NCI-H1417 (cell line): ENCODE measurements around the gene TOX4.
"Not testable (repeated sequence)": the region's sequence is repeated elsewhere in the genome, so short reads cannot be mapped to it uniquely, and the experiment has no call there.

Experiments
- DNase-seq, 3 experiments: peaks; one replicate each; lab custom pipeline; 2025; lab: John Stamatoyannopoulos, UW

TOX4 gene

DNA sequence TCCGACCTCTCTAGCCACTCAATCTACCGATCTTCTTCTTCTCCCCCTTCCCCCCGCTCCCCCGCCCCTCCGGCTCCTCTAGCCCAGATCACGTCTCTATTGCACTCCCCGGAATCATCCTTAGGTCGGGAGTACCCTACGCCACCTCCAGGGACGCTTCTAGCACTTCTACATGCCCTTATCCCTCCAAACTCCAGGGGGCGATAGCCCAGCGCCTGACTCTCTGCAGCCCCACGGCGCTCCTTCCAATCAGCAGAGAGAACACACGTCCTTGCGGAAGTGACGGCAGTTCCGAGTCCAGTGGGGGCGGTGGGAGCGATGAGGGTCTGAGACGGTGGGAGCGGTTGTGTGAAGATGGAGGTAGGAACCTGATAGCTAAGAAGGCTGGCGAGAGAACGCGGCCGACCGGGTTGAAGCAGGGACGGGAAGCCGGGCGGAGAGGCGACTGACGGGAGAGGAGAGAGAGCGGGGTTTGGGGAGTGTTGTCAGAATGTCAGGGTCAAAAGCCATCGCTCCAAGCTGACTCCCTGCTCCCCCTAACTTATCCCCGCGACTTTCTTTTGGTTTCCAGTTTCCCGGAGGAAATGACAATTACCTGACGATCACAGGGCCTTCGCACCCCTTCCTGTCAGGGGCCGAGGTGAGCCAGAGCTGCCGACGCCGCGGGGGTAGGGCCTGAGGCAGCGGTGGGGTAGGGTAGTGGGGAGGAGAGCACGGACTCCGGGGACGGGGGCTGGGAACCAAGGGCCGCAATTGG is at the start of gene TOX4, which contains the start of gene RAB2B:
Gene TOX4, plus strand, starts transcription at position 271 of the 757 bp plus-strand sequence. Its CDS starts 84 bp downstream, at position 355.
Gene RAB2B, minus strand, starts transcription at position 35 of the 757 bp plus-strand sequence. CDS start 87 bp downstream, outside the sequence.
- DNase-seq = peak; percentile 98 to 100 (median 99)

DNA sequence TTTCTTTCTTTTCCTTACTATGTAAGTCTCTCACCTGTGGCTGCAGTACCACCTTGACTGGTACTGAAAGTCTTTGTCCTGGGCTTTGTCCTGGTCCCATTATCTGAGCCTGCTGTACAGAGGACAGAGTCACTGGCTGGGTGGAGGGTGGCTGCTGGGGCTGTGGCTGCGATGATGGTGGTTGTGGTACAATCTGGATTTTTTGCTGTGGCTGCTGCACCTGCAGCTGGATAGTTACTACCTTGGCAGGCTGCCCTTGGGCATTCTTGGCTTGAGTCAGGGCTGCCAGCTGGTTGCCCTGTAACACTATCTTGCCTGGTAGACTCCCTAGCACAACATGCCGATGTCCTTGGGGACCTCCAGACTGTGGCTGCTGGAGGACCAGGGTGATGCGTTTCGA is 48.1 kb upstream of the TOX4 start:
- no peak for DNase-seq

DNA sequence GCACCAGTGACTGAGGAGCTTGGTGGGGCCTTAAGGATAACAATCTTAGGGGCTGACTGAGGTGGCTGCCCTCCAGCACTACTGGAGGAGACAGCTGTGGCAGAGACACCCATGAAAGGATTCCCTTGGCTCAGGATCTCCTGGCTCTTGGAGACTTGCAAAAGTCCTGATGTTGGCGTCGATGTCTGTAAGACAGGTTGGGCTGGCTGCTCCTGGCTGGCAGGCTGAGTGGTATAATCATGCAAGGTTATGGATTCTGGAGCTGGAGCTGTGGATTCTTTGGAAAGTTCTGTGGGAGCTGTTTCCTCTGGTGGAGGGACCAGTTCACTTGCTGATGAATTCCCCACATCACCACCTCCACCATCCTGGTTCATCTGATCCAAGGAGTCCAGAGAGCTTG is 45.9 kb upstream of the TOX4 start:
- no peak for DNase-seq

DNA sequence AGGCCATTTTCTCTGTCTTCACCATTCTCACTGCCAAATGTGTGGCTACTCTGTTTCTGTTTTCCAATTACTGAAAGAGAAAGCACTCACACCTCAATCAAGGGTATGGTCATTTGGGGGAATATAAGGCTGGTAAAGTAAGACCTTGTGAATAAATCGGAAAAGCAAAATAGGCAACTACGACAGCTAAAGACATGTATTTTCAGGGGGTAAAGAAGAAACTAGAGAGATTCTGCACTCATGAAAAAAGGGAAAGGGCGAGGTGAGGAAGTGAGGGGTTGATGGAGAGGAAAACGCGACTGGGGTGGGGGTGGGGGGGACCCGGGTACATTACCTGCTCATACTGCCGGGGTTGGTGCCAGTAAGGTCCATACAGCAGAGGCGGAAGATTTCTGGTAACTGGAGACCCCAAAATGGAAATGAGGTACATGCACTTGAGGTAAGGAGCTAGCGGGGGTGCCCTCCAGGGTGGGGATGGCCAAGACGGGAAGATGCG is 40.4 kb upstream of the TOX4 start:
- DNase-seq = no peak

DNA sequence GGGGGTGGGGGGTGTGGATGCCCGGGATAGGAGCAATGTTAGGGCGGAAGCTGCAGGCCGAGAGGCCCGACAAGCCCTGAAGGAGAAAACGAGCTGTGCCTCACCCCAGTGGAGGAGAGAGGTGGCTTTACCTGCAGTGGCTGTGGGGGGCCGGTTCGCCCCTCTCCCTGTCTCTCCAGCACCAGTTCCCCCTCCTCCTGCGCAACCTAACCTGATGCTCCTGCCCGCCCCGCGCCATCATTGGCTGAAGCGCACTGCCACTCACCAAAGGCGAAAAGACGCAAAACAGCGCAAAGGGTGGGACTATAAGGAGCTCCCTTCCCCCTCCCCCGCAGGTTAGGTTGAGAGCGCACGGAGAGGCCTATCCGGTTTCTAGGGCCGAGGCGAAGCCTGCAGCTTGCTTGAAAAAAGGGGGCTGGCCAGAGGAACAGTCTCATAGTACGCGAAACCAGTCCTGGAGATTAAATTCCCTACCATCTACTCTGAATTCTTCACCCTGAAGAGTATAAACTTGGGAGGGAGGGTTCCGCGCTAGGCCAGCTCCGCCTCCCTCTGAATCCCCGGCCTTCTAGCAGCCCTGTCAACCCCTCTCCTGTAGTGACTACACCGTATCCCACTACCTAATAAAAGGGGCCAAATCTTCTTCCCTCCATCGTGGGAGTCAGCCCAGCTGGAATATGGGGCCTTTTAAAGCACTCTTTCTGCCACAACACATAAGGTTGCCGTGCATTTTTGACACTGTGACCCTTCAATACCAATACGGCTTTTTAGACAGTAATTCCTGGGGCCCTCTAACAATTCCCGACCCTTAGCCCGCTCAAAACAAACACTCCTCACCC is 39.7 kb upstream of the TOX4 start:
- peak; percentile 99 to 100 (median 100) for DNase-seq

DNA sequence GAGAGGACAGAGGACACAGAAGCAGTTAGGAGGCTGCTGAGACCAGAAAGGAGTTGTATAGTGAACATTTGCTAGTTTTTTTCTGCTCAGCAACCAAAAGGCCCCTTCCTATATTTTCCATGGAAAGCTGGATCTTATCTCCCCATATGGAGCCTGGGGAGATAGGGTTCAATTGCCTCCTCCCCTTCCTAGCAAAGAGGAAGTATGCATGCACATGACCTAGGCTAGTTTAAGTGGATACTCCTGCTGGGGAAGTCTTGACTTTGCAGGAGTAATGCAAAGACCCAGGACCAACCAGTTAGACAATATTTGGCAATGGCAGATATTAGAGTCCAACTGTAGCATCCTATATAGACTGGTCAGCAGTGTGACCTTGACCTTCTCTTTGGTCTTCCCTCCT is 36.1 kb upstream of the TOX4 start:
- DNase-seq = no peak

DNA sequence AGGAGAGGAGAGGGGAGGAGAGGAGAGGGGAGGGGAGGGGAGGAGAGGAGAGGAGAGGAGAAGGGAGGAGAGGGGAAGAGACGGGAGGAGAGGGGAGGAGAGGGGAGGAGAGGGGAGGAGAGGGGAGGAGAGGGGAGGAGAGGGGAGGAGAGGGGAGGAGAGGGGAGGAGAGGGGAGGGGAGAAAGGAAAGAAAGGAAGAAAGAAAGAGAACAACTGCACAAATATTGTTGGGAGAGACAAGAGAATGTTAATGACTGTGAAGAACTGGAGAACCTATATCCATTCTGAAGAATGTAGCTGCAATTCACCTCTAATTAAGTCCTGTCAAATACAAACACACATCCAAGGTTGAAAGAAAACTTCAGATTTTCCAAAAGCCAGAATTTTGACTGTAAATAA is 34.3 kb upstream of the TOX4 start:
- DNase-seq = not testable (repeated sequence)

DNA sequence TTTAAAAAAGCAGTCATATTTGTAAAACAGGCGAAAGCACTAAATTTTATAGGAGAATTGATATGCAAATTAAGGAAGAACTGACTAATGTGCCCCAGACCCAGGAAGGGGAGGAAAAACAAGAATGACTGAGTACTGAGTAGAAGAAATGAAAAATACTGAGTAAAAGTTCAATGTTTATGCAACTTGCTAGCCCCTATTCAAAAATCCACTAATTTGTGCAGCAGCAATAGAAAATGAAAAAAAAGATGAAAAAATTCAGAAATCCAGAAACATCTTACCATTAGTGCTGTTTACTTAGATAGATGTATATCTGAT is 27.1 kb upstream of the TOX4 start:
- no peak for DNase-seq

DNA sequence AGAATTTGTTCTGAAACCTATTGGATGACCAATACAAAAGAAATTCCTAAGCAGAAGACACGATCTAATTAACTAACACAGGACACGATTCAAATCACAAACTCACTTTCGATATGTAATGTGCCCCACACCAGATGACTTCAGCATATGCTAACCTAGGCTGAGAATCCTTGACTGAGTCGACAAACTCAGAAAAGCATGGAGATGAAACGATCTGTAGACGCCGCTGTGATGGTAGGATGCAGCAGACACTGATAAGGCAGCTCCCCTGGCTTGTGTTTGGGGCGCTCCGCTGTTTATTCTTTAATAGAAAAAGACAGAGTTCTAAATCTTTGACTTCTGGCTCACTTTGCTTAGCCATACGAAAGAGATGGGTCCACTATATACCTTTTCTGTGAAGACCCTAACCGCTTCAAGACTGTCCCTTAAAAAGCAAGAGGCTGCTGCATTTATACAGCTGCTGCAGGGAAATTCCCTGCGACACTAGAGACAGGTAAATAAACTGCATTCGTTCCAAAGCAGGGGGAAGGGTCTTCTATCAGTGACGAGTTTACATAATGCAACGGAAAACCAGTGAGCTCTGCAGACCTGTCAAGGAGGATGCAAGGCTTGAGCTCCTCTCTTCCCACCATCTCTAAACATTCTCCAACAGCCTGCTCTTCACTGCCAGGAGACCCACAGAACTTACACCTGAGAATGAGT is 22.0 kb upstream of the TOX4 start:
- peak in 2 of 3 experiments; percentile 24 to 61 for DNase-seq

DNA sequence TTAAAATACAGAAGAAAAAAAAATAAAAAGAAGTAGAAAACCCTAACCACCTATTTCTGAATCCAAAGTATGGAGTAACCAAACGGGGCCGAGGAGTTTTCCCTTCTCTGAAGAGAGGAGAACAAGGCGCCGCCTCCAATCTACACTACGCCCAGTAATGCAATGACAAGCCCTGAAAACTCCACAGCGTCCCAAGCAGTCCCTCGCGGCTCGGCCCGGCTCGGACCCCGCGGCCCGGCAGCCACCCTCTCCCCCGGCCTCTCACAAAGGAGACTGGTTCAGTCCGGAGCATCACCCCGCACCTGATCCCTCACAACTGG is 21.4 kb upstream of the TOX4 start:
- no peak for DNase-seq

DNA sequence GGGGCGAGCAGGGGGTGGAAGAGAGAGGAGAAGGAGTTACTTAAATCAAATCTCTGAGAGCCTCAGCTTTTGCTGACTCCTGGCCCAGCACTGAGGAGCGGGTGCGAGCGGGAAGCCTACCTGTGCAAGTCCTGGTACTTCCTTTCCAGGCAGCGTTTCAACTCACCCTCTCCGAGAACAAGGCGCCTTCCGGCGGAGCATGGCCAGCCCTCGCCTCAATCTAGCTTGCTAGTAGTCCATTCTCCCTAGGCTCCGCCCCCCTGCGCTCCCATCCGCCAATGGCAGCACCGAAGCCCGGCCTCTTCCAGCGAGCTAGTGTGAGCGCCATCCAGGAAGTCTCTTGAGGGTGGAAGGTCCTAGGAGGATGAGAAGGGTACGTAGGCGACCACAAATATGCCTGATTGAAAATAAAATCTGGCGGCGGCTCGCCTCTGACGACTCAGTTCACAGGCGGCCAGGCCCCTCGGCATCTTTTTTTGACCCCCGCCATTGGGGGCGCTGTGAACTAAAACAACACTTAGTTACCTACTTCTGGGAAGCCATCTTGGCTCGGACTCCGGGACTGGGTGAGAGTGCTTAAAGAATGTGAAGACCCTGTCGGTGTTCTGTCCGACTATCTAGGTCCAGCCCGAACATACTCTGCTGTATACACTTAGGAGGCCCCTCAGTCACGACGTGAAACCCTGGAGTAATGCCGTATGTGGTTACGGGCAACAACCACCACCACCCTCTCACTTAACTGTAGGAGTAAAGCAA is 20.9 kb upstream of the TOX4 start, which contains the start of gene CHD8:
Gene CHD8, minus strand, starts transcription at position 212 of the 756 bp plus-strand sequence. CDS start 24,480 bp downstream, outside the sequence.
- DNase-seq = peak; percentile 100

DNA sequence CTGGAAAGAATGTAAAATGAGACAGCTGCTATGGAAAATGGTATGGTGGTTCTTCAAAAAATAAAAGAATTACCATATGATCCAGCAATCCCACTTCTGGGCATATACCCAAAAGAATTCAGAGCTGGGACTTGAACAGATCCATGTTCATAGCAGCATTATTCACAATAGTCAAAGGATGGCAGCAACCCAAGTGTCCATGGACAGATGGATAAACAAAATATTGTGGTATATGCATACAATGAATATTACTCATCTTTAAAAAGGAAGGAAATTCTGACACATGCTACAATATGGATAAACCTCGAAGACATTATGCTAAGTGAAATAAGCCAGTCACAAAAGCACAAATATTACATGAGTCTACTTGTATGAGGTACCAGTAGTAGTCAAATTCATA is 9.4 kb upstream of the TOX4 start:
- DNase-seq = no peak

DNA sequence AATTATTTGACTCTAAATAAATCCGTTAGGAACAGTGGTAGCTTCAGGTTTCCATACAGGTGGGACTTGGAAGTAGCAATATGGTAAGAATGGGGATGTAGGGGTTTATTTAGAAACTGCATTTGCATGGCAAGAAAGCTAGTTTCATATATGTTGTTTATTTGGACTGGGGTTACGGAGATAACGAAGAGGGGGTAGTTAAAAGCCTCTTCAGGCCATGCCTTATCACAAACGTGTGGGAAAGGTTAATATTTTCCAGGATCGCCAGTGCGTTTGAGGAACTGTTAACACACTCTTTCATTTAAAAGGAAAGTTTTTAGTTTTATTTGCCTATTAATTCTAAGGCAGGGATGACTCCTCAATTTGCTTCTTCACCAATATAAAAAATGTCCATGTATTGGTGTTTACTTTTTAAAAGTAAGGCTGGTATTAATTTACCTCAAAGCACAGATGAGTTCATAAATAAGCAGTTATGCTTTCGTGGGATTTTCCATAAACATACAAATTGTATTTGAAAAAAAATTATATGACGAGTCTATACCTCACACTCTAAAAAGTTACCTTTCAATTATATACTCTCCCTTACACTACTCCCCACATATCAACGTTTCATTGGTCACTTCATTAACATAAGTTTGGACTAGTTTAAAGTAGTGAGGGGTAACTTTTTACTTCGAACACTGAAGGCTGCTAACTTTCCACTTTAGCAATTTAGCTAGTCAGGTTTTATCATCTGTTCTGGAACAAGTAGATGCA is 1.1 kb upstream of the TOX4 start:
- DNase-seq = no peak

DNA sequence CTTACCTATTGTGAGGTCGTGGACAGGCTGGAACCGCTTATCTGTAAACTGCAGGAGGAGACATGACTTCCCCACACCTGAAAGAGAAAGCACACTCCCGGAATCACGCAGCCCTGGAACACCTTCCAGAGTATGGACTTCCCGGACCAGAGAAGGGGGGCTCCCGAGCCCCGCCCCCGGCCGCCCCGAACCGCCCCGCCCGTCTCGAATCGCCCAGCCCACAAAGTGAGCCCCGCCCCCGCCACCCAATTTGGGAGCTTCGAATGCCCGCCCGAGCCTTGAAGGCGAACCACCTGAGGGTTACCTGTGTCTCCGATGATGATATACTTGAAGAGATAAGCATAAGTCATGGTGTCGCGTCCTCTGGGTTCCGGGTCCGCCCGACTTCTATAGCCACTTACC is 471 bp upstream of the TOX4 start:
- peak in 1 of 3 experiments; percentile 94 for DNase-seq

DNA sequence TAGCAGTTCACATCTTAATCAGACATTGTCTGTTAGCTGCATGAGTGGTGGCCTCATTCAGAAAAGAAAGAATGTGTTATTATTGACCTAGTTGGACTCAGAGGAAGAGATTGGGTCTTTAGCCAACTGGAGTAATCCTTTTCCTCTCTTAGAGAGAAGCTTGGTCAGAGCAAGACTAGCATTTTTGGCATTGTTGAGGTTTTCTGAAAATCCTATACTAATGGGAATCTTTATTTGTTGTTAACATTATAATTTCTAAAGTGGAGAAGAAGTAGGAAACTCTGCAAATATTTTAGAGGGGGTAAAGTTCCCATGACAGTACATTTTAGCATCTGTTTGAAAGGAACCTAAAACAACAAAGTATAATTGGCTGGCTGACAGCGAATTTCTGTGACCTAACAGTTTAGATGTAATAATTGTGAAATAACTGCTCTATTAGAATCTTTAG is 9.7 kb downstream of the TOX4 start:
- DNase-seq = no peak

DNA sequence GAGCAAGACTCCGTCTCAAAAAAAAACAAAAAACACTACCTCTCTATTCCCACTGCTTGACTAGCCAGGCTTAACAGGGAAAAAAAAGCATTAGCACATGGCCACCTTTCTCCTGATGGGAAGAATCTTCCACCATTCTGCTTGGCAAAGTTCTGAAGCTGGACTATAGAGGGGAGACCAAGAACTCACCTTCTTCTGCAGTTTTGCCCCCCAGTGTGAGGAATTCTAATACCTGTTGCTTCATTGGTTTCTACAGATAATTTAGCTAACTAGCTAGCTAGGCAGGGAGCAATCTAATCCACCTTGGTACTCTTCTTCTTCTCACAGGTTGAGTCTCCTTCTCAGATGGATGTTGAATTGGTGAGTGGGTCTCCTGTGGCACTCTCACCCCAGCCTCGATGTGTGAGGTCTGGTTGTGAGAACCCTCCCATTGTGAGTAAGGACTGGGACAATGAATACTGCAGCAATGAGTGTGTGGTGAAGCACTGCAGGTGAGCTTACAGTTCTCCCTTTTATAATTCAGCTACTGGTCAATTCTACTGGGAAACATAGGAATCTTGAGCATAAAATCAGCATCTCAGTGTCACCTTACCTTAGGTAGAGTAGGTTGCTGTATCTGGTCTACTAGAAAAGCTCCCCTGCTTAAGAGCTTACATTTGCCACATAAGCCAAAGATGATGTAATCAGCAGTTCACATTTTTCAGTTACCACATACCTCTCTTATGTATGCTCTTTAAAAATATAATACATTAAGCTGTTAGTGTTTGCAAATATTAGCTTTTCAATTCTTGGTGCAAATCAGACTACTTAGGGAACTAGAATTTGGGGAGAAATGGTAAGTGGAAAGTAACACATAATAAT is 18.1 kb downstream of the TOX4 start:
- no peak for DNase-seq

DNA sequence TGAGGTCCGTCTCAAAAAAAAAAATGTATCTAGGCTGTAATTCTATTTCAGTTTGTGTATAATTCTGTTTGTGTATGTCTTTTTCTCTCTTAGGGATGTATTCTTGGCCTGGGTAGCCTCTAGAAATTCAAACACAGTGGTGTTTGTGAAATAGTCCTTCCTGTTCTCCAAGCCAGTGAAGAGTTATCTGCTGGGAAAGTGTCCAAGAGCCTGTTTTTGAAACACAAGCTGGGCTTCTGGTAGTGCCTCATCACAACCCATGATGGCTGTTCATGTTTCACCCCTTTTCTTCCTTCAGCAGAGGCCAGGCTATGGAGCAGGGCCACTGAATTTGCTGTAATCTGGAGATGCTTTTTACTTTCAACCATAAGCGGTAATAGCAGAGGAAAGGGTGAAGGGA is 19.5 kb downstream of the TOX4 start:
- no peak for DNase-seq

DNA sequence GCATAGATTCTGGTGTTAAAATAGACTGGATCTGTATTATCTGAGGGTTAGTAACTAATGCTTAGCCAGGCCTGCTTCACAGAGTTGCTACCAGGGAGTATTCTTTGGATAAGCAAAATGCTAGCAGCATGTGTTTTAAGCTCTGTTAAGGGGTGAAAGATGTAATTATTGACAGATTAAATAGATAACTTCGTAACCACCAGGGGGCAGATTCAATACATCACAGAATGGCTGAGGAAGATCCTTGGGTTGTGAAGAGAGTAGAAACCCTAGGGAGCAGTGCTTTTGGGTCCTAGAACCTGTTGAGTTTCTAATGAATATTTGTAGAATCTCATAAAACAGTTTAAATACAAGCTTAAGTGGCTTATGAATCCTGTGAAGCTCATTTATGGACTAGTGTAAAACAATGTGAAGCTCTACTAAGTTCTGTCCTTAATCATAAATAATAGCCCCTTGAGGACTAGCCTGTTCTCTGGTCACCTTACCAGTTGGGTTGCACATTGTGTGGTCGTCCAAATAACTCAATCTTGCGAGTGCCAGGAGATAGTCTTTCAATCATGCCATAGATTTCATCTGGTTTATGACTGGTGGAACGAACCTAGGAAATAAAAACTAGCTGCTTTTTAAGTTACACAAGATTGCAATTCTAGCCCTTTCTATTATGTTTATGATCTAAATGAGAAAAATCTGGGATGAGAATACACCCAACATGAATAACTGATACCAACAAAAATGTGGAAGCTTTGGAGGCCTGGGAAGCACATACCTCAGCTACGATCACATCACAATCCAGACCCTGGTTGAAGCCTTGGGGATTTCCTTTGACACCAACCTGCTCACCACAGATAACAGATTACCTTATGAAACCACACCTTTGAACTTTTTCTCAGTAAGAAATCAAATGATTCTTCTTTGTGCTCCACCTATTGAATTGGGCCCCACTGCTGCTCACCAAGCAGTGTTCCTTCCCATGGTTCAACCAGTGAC is 21.8 kb downstream of the TOX4 start:
- DNase-seq = peak; percentile 48 to 84 (median 57)

DNA sequence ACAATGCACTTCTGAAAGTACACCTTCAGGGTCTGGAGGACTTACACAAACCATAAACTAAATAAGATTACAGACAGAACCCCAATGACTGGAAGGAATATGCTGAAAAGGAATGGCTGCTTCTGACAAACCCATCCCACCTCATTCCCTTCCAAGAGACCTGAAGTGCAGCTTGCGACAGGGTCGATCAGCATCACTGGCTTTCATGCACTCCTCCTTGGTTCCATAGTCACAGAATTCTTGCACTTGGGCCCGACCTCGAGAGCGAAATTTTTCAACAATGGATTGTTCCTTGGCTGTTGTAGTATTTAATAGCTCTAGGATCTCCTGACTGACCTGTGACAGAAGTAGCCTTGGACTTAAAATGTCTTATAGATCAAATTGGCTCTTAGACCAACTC is 24.6 kb downstream of the TOX4 start:
- DNase-seq = no peak
